NCI-H2081 (cell line): ENCODE data around the gene MUSK.
"Not testable (repeated sequence)": the region's sequence is repeated elsewhere in the genome, so short reads cannot be mapped to it uniquely, and the experiment has no call there.

Source experiments
- DNase-seq, 2 experiments: peaks; one replicate each; lab custom pipeline; 2025; lab: John Stamatoyannopoulos, UW

Gene MUSK

DNA sequence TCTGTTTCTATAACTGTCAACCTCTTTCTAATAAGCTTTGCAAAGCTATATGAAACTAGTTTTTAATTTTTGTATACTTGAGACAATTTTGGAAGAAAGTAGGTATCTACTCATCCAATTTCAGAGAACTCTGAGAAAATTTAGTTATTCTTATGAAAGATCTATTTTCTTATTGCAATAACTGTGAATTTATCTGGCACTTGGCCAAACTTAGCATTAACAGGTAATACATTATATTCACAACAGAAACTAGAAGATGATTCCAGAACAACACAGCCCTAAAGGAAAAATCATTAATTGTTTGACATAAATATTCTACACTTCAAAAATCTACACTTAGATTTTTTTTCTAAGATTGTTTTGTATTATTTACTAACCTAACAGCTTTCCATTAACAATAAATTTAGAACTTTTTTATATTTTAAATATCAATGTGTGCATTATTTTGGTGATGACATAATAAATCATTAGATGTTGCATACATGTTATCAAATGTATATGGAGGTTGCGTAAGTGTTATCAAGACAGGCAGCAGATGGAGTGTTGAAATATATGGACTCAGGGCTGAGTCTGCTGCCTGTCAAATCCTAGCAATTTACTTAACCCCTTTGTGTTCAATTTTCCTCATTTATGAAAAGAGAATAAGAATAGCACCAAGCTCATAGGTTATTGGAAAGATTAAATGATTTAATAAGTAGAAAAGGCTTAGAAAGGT is 141.8 kb downstream of the MUSK start:
- DNase-seq, result no peak

DNA sequence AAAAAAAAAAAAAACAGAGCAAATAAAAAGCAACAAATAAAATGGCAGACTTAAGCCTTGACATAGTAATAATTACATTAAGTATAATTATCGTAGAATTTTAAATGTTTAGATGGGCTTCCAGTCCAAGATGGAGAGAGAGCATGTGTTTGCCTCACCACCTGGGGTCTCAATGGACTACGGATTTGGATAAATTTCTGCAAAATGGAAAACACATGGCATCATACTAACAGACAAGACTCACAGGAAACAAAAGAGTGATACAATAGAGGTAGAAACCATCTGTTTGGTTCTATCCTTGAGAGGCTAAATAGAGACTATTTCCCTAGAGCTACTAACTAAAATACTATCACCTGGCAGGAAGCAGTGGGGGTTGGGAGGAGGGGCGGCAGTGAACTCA is 144.3 kb downstream of the MUSK start:
- DNase-seq, result no peak

DNA sequence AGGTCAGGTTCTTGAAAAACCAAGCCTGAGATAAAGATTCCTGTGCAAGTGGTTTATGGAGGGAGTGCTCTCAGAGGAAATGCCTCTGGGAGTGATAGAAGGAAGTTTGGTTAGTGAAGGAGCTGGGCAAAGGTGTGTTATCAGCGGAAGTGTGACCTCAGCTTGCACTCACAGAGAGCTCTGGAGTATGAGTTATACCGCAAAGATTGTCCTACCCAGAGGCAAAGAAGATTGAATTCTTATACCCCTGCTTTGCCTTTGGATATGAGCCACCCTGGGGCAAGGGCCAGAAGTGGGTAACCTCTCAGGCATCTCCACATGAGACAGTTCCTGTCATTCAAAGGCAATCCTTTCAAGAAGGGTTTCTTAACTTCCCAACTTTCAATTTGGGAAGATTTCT is 145.6 kb downstream of the MUSK start:
- DNase-seq, result no peak

GRCh38 chr9:110815361-110815760 is 146.8 kb downstream of the MUSK start:
- DNase-seq, result no peak

DNA sequence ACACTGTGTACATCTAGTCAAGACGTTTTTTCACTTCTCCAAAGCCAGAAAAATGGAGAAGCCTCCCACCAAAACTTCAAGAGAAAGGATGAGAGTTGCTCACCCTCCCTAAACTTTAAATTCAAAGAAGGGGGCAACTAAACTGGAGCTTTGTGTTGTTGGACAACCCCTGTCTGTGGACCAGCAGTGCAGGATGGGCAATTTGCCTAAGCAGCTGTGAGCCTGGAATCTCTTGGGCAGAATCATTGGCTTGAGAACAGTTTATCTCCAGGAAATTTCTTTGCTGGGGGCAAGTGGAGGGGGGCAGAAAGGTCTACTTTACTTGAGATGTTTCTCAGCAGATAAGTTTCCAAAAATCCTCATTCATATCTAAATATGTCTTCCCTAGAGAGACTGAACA is 151.8 kb downstream of the MUSK start:
- DNase-seq, result no peak

DNA sequence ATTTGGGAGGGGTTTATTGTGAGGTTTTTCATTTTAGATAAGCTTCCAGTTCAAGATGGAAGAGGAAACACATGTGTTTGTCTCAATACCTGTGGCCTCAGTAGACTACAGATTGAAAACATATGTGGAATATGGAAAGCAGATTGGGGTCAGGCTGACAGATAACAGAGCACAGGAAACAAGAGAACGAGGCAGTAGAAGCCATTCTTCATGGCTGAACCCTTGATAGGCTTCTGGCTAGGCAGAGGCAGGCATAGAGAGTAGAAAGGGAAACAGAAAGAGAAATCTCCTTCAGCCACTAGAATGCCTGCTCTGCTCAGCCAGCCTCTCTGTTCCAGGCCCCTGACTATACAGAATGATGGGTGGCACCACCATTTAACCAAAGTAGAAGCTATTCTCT is 152.5 kb downstream of the MUSK start:
- DNase-seq, result no peak

DNA sequence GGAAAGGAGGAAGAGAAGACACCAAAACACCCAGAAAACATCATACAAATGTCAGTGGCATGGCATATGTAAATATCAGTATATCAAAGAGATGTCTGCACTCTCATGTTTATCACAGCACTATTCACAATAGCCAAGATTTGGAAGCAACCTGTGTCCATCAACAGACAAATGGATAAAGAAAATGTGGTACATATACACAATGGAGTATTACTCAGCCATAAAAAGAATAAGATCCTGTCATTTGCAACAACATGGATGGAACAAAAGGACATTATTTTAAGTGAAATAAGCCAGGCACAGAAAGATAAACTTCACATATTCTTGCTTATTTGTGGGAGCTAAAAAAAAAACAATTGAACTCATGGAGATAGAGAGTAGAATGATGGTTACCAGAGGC is 156.5 kb downstream of the MUSK start:
- DNase-seq, result not testable (repeated sequence)

- DNase-seq, result no peak
Observed at GRCh38 chr9:110825950-110826349, 157.4 kb downstream of the MUSK start.

DNA sequence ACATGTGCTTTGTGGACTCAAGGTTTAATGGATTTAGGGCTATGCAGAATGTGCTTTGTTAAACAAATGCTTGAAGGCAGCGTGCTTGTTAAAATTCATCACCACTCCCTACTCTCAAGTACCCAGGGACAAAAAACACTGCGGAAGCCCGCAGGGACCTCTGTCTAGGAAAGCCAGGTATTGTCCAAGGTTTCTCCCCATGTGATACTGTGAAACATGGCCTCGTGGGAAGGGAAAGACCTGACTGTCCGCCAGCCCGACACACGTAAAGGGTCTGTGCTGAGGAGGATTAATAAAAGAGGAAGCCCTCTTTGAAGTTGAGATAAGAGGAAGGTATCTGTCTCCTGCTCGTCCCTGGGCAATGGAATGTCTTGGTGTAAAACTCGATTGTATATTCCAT is 157.8 kb downstream of the MUSK start:
- not testable (repeated sequence) for DNase-seq

- no peak for DNase-seq
Observed at GRCh38 chr9:110828264-110828663, 159.7 kb downstream of the MUSK start.

DNA sequence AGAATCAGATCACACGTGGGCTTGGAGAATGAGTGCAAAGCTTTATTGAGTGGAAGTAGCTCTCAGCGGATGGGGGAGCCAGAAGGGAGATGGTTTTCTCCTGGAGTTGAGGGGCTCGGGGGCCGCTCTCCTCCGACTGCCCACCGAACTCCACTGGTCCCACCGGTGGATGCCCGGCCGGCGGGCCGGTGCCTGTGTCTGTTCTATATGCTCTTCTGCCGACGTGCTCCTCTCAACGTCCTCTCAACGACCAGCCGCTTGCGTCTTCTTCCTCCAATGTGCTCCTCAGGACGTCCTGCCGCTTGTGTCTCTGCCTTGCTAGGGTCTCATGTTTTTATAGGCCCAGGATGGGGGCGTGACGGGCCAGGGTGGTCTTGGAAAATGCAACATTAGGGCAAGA is 161.9 kb downstream of the MUSK start:
- no peak for DNase-seq

DNA sequence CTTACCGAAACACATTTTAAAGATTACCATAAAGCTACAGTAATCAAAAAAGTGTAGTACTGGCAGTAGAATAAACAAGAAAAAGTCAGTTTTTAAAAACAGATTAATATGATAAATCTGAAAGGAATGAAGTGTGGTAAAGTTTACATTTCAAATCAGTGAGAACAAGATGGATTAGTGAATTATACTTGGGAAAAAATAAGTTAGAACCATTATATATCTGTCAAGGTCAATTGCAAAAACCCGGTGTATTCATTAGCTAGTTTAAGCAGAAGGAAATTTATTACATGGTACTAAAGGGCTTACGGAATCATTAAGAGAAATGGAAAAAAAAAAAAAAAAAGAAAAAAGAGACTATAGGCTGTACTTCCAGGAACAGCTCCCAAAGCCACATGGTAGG is 164.3 kb downstream of the MUSK start:
- DNase-seq, result no peak

DNA sequence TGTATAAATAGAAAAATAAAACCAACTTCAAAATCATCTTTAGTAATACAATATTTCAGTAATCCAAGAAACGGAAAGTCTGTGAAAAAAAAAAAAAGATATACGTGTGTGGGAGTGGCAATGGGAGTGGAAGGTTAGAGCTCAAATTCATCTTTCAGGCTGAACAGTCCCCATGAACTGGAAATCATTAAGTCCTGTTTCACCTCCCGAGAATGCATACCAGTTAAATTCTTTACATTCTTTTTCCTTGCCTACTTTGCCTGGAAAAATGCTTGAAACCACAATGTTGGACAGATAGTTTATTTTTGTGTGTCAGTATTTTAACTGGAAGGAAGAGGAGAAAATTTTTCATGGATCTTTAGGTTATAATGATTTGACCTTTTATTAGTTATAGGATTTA is 166.8 kb downstream of the MUSK start:
- DNase-seq, result no peak

DNA sequence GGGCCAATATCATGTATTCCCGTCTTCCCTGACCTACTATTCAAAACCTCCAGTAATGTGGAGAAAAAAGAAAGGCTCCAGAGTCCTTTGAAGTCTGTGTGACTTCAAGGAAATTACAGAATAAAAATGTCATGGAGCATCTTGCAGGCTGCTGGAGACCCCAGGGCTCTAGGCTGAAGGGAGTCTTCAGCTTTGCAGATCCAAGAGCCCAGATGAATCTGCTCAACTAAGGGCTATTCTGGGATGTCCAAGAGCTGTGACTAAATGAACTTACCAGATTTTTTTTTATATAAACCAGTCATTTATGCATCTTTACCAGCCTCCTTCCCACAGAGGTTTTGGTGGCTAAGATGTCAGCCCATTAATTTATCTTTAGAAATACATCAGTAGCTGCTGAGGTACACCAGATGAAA is 167.3 kb downstream of the MUSK start:
- DNase-seq, result no peak

- DNase-seq, result no peak
Observed at GRCh38 chr9:110837401-110838005, 168.9 kb downstream of the MUSK start.

GRCh38 chr9:110842169-110842568 is 173.6 kb downstream of the MUSK start:
- DNase-seq, result no peak

- DNase-seq, result no peak
Observed at GRCh38 chr9:110842986-110843385, 174.4 kb downstream of the MUSK start.

GRCh38 chr9:110844121-110844520 is 175.5 kb downstream of the MUSK start:
- DNase-seq, result no peak

DNA sequence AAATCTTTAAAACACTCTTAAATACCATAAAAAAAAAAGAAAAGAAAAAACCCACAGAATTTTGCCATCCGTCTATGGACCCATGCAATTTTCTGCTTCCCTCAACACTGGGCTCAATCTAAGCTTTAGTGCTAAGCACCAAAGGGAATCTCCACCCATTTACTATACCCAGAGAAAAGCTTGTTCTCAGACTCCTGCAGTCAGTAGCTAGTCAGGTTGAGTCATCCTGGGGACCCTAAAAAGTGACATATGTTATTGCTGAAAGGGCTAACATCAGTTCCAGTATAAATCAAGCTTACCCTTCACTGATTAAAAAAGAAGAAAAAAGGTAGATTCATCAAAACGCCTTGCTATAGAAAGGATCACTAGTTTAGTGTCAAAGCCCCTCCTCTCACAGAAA is 177.6 kb downstream of the MUSK start:
- DNase-seq, result no peak

- DNase-seq, result no peak
Observed at GRCh38 chr9:110847671-110848070, 179.1 kb downstream of the MUSK start.

GRCh38 chr9:110850401-110851135 is 182.0 kb downstream of the MUSK start:
- DNase-seq, result no peak
